Mesothelial cell of epicardium (in vitro differentiated cells): ENCODE measurements around the gene RBM33. TPM values are rescaled to one million over a fixed set of nuclear protein-coding genes. Genes with fewer than 3 reads are reported as not detected.

Experiments
- DNase-seq, 2 experiments: peaks; one replicate each; pipeline ENCODE4 v3.0.0; 2021; ENCODE audit warnings: low spot score in 2 of 2; ENCODE audit not compliant: unreplicated experiment in 2 of 2
- H3K27ac Mint-ChIP-seq: 2 replicates; pipeline ENCODE4 v1.8.0; 2021; ENCODE audit warnings: mixed read lengths
- H3K27me3 Mint-ChIP-seq: 2 replicates; pipeline ENCODE4 v1.8.0; 2021; ENCODE audit warnings: low read depth, mixed read lengths
- H3K36me3 Mint-ChIP-seq: 2 replicates; pipeline ENCODE4 v1.8.0; 2021; ENCODE audit warnings: mixed read lengths
- H3K4me1 Mint-ChIP-seq: 2 replicates; pipeline ENCODE4 v1.8.0; 2021; ENCODE audit warnings: mixed read lengths
- H3K4me3 Mint-ChIP-seq: 2 replicates; pipeline ENCODE4 v1.8.0; 2021; ENCODE audit warnings: mild to moderate bottlenecking, moderate library complexity, mixed read lengths
- H3K9me3 Mint-ChIP-seq: 2 replicates; pipeline ENCODE4 v1.8.0; 2021; ENCODE audit warnings: mixed read lengths
- CTCF ChIP-seq: fragments of 200-600 bp; sonication (generic); IDR thresholded peaks from one replicate; pipeline ENCODE4 v1.5.0; 2021; ENCODE audit warnings: antibody characterized with exemption; ENCODE audit not compliant: unreplicated experiment
- total RNA-seq: library from RNA; stranded (reverse); gene quantifications from 3 replicates; pipeline ENCODE4 v1.2.1, GENCODE V29; 2021

Gene RBM33
- total RNA-seq, 1 donor from 2014 or later, result 83.4 TPM

- no peak for TF ChIP-seq CTCF
- Mint-ChIP-seq H3K4me1 (peaks cover 24% of the 10 kb centered on the region), H3K27me3 (peaks cover 89% of the 10 kb centered on the region), H3K9me3 (no peaks in the 10 kb centered on the region), H3K27ac (no peak overlapping the region), H3K4me3 (no peak overlapping the region), H3K36me3 (peaks cover 1% of the 10 kb centered on the region)
- DNase-seq, result no peak
Measured at GRCh38 chr7:155813125-155813524, 168.7 kb downstream of the RBM33 start.

- Mint-ChIP-seq H3K27ac (no peak overlapping the region), H3K4me1 (peaks cover 23% of the 10 kb centered on the region), H3K36me3 (peaks cover 1% of the 10 kb centered on the region), H3K4me3 (no peak overlapping the region), H3K27me3 (peaks cover 91% of the 10 kb centered on the region), H3K9me3 (no peaks in the 10 kb centered on the region)
- DNase-seq, result no peak
- no peak for TF ChIP-seq CTCF
Measured at GRCh38 chr7:155813546-155814315, 169.3 kb downstream of the RBM33 start.

- peaks cover 1% of the 10 kb centered on the region for H3K36me3 Mint-ChIP-seq
- peaks cover 91% of the 10 kb centered on the region for H3K27me3 Mint-ChIP-seq
- H3K27ac Mint-ChIP-seq, result no peak overlapping the region
- DNase-seq, result no peak
- H3K9me3 Mint-ChIP-seq, result no peaks in the 10 kb centered on the region
- H3K4me3 Mint-ChIP-seq, result no peak overlapping the region
- peaks cover 17% of the 10 kb centered on the region for H3K4me1 Mint-ChIP-seq
- TF ChIP-seq CTCF, result no peak
Measured at GRCh38 chr7:155814316-155815276, 170.1 kb downstream of the RBM33 start.

GRCh38 chr7:155815332-155816191 is 171.1 kb downstream of the RBM33 start:
- Mint-ChIP-seq H3K4me3 (no peak overlapping the region), H3K4me1 (peaks cover 15% of the 10 kb centered on the region), H3K27ac (no peak overlapping the region)

More at GRCh38 chr7:155815332-155816191, 171.1 kb downstream of the RBM33 start:
- no peaks in the 10 kb centered on the region for H3K9me3 Mint-ChIP-seq
- peaks cover 1% of the 10 kb centered on the region for H3K36me3 Mint-ChIP-seq
- DNase-seq, result peak in 1 of 2 experiments; percentile 76
- TF ChIP-seq CTCF, result peak; percentile 49
- peaks cover 93% of the 10 kb centered on the region for H3K27me3 Mint-ChIP-seq
